OCI-LY7 (cell line): ENCODE data around the gene KCNAB3. TPM values are rescaled to one million over a fixed set of nuclear protein-coding genes. Genes with fewer than 3 reads are reported as not detected.
A peak's percentile ranks its signal among the peaks of the same experiment; 100 is the strongest.

ENCODE experiments used
- BruUV-seq: library from RNA; stranded (reverse); fragments of 400-500 nt; replicated peaks from 2 replicates; lab custom pipeline; 2021; lab: Mats Ljungman, UMichigan
- CTCF ChIA-PET: fragments of 300-600 bp; sonication (Branson Sonifier 250); formaldehyde crosslinking; loops from one replicate; lab custom pipeline; 2022; ENCODE audit warnings: antibody characterized with exemption; ENCODE audit not compliant: unreplicated experiment; lab: Charles Lee
- POLR2A ChIA-PET: fragments of 300-600 bp; sonication (Branson Sonifier 250); formaldehyde crosslinking; loops from one replicate; lab custom pipeline; 2022; ENCODE audit warnings: antibody characterized with exemption; lab: Charles Lee
- DNase-seq: peaks from one replicate; pipeline ENCODE4 v3.0.0-alpha.2; 2015; ENCODE audit warnings: low spot score
- H2AFZ ChIP-seq: fragments of 200-600 bp; sonication (generic), shearing (Covaris generic); 2 replicates; pipeline ENCODE4 v1.6.1; 2014; ENCODE audit warnings: mild to moderate bottlenecking, antibody characterized with exemption, low read length, moderate library complexity
- H3K27ac ChIP-seq: fragments of 200-600 bp; sonication (generic); 2 replicates; pipeline ENCODE4 v1.5.1; 2014; ENCODE audit warnings: mixed run types, low read depth, mild to moderate bottlenecking, moderate library complexity, low read length, inconsistent platforms; ENCODE audit not compliant: poor library complexity, severe bottlenecking
- H3K36me3 ChIP-seq: fragments of 200-600 bp; sonication (generic); 2 replicates; pipeline ENCODE4 v1.6.1; 2014; ENCODE audit warnings: mild to moderate bottlenecking, antibody characterized with exemption, low read length, moderate library complexity, mixed read lengths; ENCODE audit not compliant: insufficient read depth
- H3K4me1 ChIP-seq: fragments of 200-600 bp; sonication (generic); 2 replicates; pipeline ENCODE4 v1.5.1; 2014; ENCODE audit warnings: mild to moderate bottlenecking, low read length; ENCODE audit not compliant: insufficient read depth, poor library complexity, severe bottlenecking
- H3K4me2 ChIP-seq: fragments of 200-600 bp; sonication (generic); 2 replicates; pipeline ENCODE4 v1.6.1; 2014; ENCODE audit warnings: mild to moderate bottlenecking, low read length
- H3K4me3 ChIP-seq: fragments of 200-600 bp; sonication (generic); 2 replicates; pipeline ENCODE4 v1.5.1; 2014; ENCODE audit warnings: mild to moderate bottlenecking, low read depth, low read length; ENCODE audit not compliant: poor library complexity, severe bottlenecking
- H3K79me2 ChIP-seq: fragments of 200-600 bp; sonication (generic); 2 replicates; pipeline ENCODE4 v1.6.1; 2016; ENCODE audit warnings: low read depth, mild to moderate bottlenecking, low read length, moderate library complexity, mixed read lengths; ENCODE audit not compliant: insufficient read depth
- H3K9me2 ChIP-seq: fragments of 200-600 bp; sonication (generic); 2 replicates; pipeline ENCODE4 v1.6.1; 2016; ENCODE audit warnings: mild to moderate bottlenecking, low read length, mixed read lengths; ENCODE audit not compliant: insufficient read depth
- H3K9me3 ChIP-seq: fragments of 200-600 bp; sonication (generic); 2 replicates; pipeline ENCODE4 v1.6.1; 2014; ENCODE audit warnings: mild to moderate bottlenecking, mixed run types, low read length, mixed read lengths
- H4K20me1 ChIP-seq: fragments of 200-600 bp; sonication (generic); 2 replicates; pipeline ENCODE4 v1.6.1; 2014; ENCODE audit warnings: mild to moderate bottlenecking, antibody characterized with exemption, low read length, moderate library complexity, mixed read lengths; ENCODE audit not compliant: insufficient read depth
- CTCF ChIP-seq: fragments of 200-600 bp; sonication (generic); conservative IDR thresholded peaks from 2 replicates; pipeline ENCODE4 v1.5.1; 2014; ENCODE audit warnings: mild to moderate bottlenecking, antibody characterized with exemption, low read length, moderate library complexity, mixed read lengths
- EZH2phosphoT487 ChIP-seq: fragments of 200-600 bp; sonication (generic); IDR thresholded peaks from 2 replicates; pipeline ENCODE4 v1.6.1; 2018; ENCODE audit warnings: low read depth, borderline replicate concordance, mild to moderate bottlenecking, mixed run types, antibody characterized with exemption, low read length, moderate library complexity, mixed read lengths
- intact Hi-C: fragments of 100-400 bp; cut with micrococcal nuclease; formaldehyde crosslinking; loops from one replicate; pipeline ENCODE4 v1.10.0; 2022; ENCODE audit not compliant: unreplicated experiment
- total RNA-seq, 2 experiments: library from RNA; depleted of rRNA in 1 of 2; stranded (reverse); fragments of >200 nt in 1 of 2; shearing (Covaris generic) in 1 of 2; gene quantifications; 2 replicates each; pipeline ENCODE4 v1.2.3, GENCODE V29; 2014 to 2022

Gene KCNAB3
- total RNA-seq, 2 experiments from 2014 or later: 4.3 to 14.3 TPM

- no peak overlapping the region for H2AFZ ChIP-seq
- DNase-seq: no peak
- H3K4me2 ChIP-seq: no peak overlapping the region
- BruUV-seq: no TSS peak
- no peaks in the 10 kb centered on the region for H3K4me1 ChIP-seq
- TF ChIP-seq EZH2phosphoT487 (no peak), CTCF (no peak)
- H3K27ac ChIP-seq: no peak overlapping the region
- H4K20me1 ChIP-seq: no peaks in the 10 kb centered on the region
- POLR2A ChIA-PET: no interaction called here
- no peaks in the 10 kb centered on the region for H3K9me2 ChIP-seq
- CTCF ChIA-PET: no interaction called here
- intact Hi-C loops: no loop called here
- no peaks in the 10 kb centered on the region for H3K36me3 ChIP-seq
- no peak overlapping the region for H3K4me3 ChIP-seq
- H3K9me3 ChIP-seq: peaks cover 18% of the 10 kb centered on the region
- no peaks in the 10 kb centered on the region for H3K79me2 ChIP-seq
Observed at GRCh38 chr17:7977039-7977438, 47.4 kb upstream of the KCNAB3 start.

GRCh38 chr17:7974638-7975131 is 45.0 kb upstream of the KCNAB3 start:
- ChIA-PET POLR2A (no interaction called here), CTCF (no interaction called here)
- Histone ChIP-seq H2AFZ (no peak overlapping the region), H3K9me2 (no peaks in the 10 kb centered on the region), H3K9me3 (peaks cover 18% of the 10 kb centered on the region), H3K27ac (no peak overlapping the region), H3K36me3 (no peaks in the 10 kb centered on the region), H3K4me1 (no peaks in the 10 kb centered on the region), H3K4me3 (no peak overlapping the region), H4K20me1 (no peaks in the 10 kb centered on the region), H3K79me2 (no peaks in the 10 kb centered on the region), H3K4me2 (no peak overlapping the region)
- BruUV-seq: no TSS peak
- DNase-seq: no peak
- intact Hi-C loops: no loop called here
- TF ChIP-seq EZH2phosphoT487: no peak
- no peak for TF ChIP-seq CTCF

GRCh38 chr17:7972131-7972785 is 42.6 kb upstream of the KCNAB3 start:
- no TSS peak for BruUV-seq
- intact Hi-C loops: no loop called here
- Histone ChIP-seq H3K4me2 (no peak overlapping the region), H3K36me3 (no peaks in the 10 kb centered on the region), H3K4me1 (no peaks in the 10 kb centered on the region), H3K79me2 (no peaks in the 10 kb centered on the region), H3K9me3 (peaks cover 18% of the 10 kb centered on the region), H3K9me2 (no peaks in the 10 kb centered on the region), H3K4me3 (no peak overlapping the region), H3K27ac (no peak overlapping the region), H2AFZ (no peak overlapping the region), H4K20me1 (no peaks in the 10 kb centered on the region)
- peak; percentile 12 for DNase-seq
- POLR2A ChIA-PET: no interaction called here
- TF ChIP-seq EZH2phosphoT487: no peak
- peak; percentile 69 for TF ChIP-seq CTCF
- CTCF ChIA-PET: no interaction called here
